ENCODE results near the gene ACTA2. TPM values are rescaled to one million over a fixed set of nuclear protein-coding genes. Genes with fewer than 3 reads are reported as not detected.

Gene ACTA2
- total and polyA plus RNA-seq, 9 donors: 154 to 5,219 (median 777) TPM

GRCh38 chr10:88963318-88963717 lies 10.7 kb upstream of the ACTA2 start:
- intact Hi-C loops (cut with DNase I): no loop called here
- 88 to 93% (median 92%) methylated on average over 2 of the region's 2 CpGs for WGBS, 3 donors
- Histone ChIP-seq H3K36me3 (no peaks in the 10 kb centered on the region), H3K27me3 (no peaks in the 10 kb centered on the region), H3K4me1 (ENCODE audit: insufficient read depth) (peaks cover 8% of the 10 kb centered on the region), H3K9me3 (no peaks in the 10 kb centered on the region), H3K4me3 (no peak overlapping the region), H3K27ac (no peak overlapping the region)
- DNase-seq: no peak
- TF ChIP-seq POLR2A (IDR thresholded peaks at IDR 0.05) (no peak), CTCF (IDR thresholded peaks at IDR 0.05) (no peak), EP300 (IDR thresholded peaks at IDR 0.05) (no peak)

GRCh38 chr10:88962336-88962735 lies 9.8 kb upstream of the ACTA2 start:
- Histone ChIP-seq H3K4me1 (ENCODE audit: insufficient read depth) (peaks cover 8% of the 10 kb centered on the region), H3K36me3 (no peaks in the 10 kb centered on the region), H3K27me3 (no peaks in the 10 kb centered on the region), H3K27ac (no peak overlapping the region), H3K9me3 (no peaks in the 10 kb centered on the region), H3K4me3 (no peak overlapping the region)
- no peak for DNase-seq
- intact Hi-C loops (cut with DNase I): no loop called here
- TF ChIP-seq POLR2A (IDR thresholded peaks at IDR 0.05) (no peak), EP300 (IDR thresholded peaks at IDR 0.05) (no peak), CTCF (IDR thresholded peaks at IDR 0.05) (no peak)
- 80 to 81% (median 80%) methylated on average over 2 of the region's 2 CpGs for WGBS, 3 donors

- DNase-seq: no peak
- no peaks in the 10 kb centered on the region for H3K36me3 ChIP-seq
- H3K4me1 ChIP-seq (ENCODE audit: insufficient read depth): peaks cover 6% of the 10 kb centered on the region
- no peaks in the 10 kb centered on the region for H3K27me3 ChIP-seq
- H3K4me3 ChIP-seq: no peak overlapping the region
- H3K27ac ChIP-seq: no peak overlapping the region
- no peak for TF ChIP-seq EP300 (IDR thresholded peaks at IDR 0.05)
- TF ChIP-seq CTCF (IDR thresholded peaks at IDR 0.05): no peak
- TF ChIP-seq POLR2A (IDR thresholded peaks at IDR 0.05): no peak
- intact Hi-C loops (cut with DNase I): no loop called here
- H3K9me3 ChIP-seq: no peaks in the 10 kb centered on the region
Observed at GRCh38 chr10:88961266-88961665, 8.7 kb upstream of the ACTA2 start.

- 98 to 100% (median 98%) methylated on average over 1 of the region's 1 CpG for WGBS, 3 donors
- no peak for DNase-seq
- H3K4me1 ChIP-seq (ENCODE audit: insufficient read depth): peaks cover 4% of the 10 kb centered on the region
- TF ChIP-seq CTCF (IDR thresholded peaks at IDR 0.05) (no peak), EP300 (IDR thresholded peaks at IDR 0.05) (no peak), POLR2A (IDR thresholded peaks at IDR 0.05) (no peak)
- no peaks in the 10 kb centered on the region for H3K36me3 ChIP-seq
- H3K27ac ChIP-seq: no peak overlapping the region
- no peaks in the 10 kb centered on the region for H3K9me3 ChIP-seq
- no peak overlapping the region for H3K4me3 ChIP-seq
- intact Hi-C loops (cut with DNase I): no loop called here
- H3K27me3 ChIP-seq: no peaks in the 10 kb centered on the region
Observed at GRCh38 chr10:88960802-88961201, 8.2 kb upstream of the ACTA2 start.

GRCh38 chr10:88958721-88959120 lies 6.1 kb upstream of the ACTA2 start:
- H3K4me3 ChIP-seq: no peak overlapping the region
- no peak for TF ChIP-seq POLR2A (IDR thresholded peaks at IDR 0.05)
- no peak for TF ChIP-seq EP300 (IDR thresholded peaks at IDR 0.05)
- TF ChIP-seq CTCF (IDR thresholded peaks at IDR 0.05): no peak
- WGBS, 3 donors: 97 to 98% (median 98%) methylated on average over 6 of the region's 6 CpGs
- intact Hi-C loops (cut with DNase I): no loop called here
- H3K27ac ChIP-seq: no peak overlapping the region
- no peaks in the 10 kb centered on the region for H3K36me3 ChIP-seq
- H3K9me3 ChIP-seq: no peaks in the 10 kb centered on the region
- H3K4me1 ChIP-seq (ENCODE audit: insufficient read depth): peaks cover 6% of the 10 kb centered on the region
- no peaks in the 10 kb centered on the region for H3K27me3 ChIP-seq
- no peak for DNase-seq
